ENCODE results near the gene SPAG8.

SPAG8 gene

GRCh38 chr9:35810122-35810521, 1.9 kb downstream of the SPAG8 start:
- no peak for DNase-seq (ENCODE audit: low read depth)

- no peak for DNase-seq (ENCODE audit: low read depth)
Observed at GRCh38 chr9:35808433-35808832, 3.6 kb downstream of the SPAG8 start.

DNA sequence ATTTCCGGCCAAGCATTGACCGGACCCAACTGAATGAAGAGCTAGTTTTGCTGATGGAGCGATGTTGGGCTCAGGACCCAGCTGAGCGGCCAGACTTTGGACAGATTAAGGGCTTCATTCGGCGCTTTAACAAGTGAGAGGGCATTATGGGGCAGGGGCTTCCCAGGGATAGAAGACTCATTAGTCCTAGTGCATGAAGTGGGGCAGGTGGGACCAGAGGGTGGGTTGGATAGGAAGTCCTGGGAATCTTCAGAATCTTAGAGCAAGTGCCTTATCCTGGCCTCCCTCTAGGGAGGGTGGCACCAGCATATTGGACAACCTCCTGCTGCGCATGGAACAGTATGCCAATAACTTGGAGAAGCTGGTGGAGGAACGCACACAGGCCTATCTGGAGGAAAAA, 6.0 kb downstream of the SPAG8 start:
- DNase-seq (ENCODE audit: low read depth) = no peak

DNA sequence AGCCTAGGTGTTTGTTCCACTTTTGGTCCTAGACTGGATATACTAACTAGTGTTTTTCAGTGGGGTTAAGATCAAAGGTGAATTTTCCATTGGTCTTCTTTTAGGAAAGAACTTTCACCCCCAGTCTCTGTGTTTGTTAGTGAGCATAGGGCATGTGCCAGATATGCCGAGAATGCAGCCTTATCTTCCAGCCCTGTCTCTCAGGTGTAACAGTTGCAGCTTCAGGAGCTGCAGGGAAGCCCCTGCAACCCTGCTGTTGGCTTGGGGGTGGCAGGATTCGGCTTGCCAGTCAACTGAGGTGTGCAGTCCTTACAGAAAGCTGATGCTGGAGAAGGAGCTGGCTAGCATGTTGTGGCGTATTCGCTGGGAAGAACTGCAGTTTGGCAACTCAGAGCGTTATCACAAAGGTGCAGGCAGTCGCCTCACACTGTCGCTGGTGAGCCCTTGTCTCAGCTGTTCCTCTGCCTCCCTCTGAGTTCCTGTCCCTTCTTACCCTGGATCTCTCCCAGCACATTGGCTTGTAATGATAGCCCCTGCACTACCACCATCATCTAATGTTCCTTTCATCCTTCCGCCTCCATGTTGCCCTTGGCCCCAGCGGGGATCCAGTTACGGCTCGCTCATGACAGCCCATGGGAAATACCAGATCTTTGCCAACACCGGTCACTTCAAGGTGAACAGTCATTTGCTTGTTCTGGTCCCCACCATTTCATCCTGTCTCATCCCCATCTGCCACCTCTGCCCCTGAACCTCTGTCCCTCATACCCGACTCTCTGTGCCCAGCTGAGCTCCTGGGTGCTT, 10.5 kb downstream of the SPAG8 start:
- DNase-seq (ENCODE audit: low read depth) = no peak

GRCh38 chr9:35800530-35800929, 11.5 kb downstream of the SPAG8 start:
- no peak for DNase-seq (ENCODE audit: low read depth)

DNA sequence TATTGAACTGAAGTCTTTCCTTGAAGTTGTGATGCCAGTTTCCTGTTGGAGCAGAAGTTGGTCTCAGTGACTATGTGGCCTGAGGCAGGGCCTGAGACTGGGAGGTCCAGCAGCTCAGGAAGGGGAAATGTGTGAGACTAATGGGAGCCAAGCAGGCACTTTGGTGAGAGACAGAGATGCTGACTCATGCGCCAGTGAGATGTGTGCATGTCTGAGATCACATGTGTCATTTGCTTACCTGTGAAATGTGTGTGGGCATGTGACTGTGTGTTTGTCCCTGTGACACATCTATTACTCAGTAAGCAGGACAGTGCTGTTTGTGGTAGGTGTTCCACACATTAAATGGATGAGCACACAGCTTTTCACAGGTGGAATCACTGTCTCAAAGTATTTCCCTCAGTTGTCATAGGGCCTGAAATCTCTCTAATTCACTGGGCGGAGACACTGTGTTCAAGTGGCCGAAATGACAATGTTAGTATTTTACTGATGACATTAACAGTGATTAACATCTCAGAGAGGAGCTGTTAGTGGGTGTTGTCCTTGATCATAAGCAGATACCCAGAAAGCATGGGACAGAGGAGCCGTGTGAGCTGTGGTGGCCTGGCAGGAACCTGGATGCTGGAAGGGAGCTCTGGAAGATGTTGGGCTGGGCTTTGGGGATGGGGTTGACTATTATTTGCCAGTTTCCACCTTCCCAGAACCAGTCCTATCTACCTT, 13.2 kb downstream of the SPAG8 start:
- peak; percentile 22 for DNase-seq (ENCODE audit: low read depth)

DNA sequence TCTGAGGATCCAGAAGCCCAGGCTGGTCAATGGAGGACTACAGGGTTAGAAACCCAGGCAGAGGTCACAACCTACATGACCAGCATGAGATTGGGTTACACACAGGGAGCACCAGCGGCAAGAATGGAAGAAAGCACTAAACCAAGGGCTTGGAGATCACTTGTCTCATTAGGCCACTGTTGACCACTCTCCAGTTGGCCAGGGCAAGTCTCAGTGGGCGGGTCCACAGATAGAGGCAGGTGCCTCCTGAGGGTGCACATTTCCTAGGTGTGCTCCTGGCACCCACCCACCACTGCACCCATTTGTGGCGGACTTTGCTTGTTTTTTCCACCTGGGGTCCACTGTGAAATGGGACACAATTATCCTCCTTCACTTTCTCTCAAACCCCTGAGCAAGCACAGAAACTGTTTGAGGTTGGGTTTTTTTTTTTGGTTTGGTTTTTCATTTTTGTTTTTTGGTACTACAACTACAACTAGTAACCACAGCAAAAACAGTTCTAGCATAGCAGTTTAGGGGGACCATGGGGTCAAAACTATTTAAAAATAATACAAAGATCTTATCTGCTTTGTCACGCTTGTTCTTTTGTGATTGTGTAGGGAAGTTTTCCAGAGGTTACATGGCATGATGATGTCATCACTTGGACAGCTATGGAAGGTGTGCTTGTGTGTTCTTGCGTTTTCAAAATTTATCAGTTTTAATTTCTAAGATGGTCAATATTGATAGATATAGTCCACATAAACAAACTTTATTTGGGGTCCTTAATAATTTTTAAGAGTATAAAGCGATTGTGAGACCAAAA, 14.6 kb downstream of the SPAG8 start:
- no peak for DNase-seq (ENCODE audit: low read depth)

GRCh38 chr9:35795695-35796094, 16.4 kb downstream of the SPAG8 start:
- no peak for DNase-seq (ENCODE audit: low read depth)

DNA sequence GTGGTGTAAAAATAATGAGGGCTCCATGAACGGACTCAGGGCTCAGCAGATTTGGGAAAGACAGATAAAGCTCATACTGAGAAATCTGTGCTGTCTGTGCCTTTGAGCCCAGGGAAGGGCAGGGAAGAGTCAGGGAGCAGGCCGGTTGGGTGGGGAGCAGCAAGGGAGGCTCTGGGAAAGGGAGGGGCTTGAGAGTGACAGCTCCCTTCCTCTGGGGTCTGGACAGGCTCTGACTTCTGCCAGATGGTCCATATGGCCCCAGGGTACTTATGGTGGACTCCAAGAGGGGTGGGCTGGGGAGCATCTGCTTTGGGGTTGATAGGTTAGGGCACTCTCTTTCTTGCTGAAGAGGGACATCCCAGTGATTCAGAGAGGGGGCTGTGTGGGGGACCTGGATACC, 18.6 kb downstream of the SPAG8 start:
- no peak for DNase-seq (ENCODE audit: low read depth)

GRCh38 chr9:35792826-35793225, 19.2 kb downstream of the SPAG8 start:
- DNase-seq (ENCODE audit: low read depth) = no peak

- no peak for DNase-seq (ENCODE audit: low read depth)
Observed at GRCh38 chr9:35792024-35792813, 19.8 kb downstream of the SPAG8 start.

DNA sequence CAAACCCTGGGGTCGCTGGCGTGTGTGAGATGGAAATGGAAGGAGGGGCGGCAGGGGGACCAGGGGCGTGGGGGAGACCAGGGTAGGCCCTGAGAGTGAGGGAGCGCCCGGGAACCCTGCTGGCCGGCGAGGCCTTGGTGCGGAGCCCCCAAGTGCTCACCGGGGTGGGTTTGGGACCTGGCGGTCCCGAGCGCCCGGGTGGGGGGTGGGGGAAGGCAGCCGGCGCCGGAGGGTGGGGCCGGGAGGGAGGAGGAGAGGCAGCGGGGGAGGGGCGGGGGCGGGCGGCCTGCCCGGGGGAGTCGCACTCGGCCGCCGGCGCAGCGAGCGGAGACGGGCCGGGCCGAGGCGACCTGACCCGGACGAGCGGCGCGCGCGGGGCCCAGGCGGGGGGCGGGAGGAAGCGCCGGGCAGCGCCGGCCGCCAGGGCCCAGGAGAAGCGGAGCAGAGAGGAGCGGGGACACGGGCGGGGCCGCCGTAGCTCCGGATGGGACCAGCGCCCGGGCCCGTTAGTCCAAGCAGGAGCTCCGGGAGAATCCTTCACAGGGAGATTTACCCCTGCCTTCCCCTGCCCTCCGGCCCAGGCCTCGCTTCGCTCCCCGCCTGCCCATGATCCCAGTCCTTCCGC, 20.7 kb downstream of the SPAG8 start, which contains the start of gene NPR2:
Gene NPR2 (plus strand): TSS at position 295 of the 625 bp plus-strand sequence. CDS start 818 bp downstream, outside the sequence.
- DNase-seq (ENCODE audit: low read depth) = no peak

DNA sequence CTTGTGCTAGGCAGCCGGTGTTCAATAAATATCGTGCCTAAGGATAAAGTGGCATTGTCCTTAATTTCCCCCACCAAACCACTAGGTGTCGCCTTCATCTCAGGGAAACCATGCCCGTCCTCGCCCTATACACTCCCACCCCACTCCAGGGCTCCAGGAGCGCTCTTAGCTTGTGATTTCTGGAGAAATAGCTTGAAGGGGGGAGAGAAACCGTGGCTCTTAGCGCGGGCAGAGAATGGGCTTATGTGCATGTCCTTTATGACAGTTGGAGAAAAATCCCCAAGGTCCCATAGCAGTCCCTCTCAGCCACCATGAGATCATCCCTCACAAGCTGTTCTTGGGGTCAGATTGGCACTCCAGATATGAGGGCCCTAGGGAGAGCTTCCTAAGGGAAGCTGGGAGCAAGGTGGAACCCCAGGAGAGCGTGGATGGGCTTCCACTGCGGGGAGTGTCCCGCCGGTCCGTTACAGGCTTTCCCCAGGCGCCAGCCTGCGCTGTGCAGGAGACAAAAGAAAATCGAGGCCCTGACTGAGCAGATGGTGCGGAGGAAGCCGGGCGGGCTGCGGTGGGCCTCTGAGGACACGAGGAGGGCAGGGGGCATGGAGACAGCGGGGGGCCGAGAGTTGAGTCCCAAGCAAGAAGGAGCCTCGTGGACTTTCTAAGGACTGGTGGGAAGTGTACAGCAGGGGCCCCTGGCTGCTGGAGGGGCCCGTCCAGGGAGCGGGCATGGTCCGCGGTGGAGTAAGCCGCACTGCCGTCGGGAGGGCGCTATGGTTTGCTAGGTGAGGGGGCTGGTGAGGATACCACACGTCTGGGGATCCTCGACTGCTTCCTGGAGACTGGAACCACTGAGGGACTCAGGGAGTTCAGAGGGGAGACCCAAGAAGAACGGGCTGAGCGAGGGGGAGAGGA, 21.4 kb downstream of the SPAG8 start:
- DNase-seq (ENCODE audit: low read depth) = no peak

DNA sequence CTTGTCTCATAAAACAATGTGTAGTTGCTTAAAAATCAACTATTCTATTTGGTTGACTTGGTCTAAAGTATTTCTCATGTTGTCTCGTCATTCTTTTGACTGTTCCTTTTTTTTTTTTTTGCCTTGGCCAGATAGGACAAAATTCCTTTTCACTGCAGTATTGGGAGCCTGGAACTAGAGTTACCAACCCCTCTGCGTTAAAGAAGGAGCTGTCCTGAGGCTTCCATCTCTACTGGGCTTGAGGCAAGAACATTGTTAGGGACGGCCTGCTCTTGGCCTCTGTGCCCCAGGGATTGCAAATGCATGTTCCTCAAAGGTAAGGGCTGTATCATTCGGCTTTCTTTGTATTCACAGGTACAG, 22.1 kb downstream of the SPAG8 start:
- DNase-seq (ENCODE audit: low read depth) = no peak

DNA sequence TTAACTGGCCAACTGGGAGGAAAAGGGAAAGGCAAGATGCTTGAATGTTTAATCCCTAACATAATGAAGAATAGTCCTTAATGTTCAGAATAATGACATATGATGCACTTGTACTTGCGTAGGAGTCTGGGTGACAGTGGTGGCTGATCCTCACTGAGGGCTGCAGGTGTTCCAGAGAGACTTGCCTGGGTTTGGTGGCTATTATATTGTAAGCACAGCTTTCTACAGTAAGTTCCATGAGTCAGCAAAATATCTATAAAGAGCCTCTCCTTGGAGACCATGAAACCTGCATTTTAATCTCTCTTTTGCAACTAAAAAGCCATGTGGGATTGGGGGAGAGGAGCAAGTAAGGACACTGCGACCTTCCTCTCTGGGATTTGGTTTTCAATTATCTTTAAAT, 22.5 kb downstream of the SPAG8 start:
- DNase-seq (ENCODE audit: low read depth) = no peak

- DNase-seq (ENCODE audit: low read depth) = no peak
Observed at GRCh38 chr9:35783418-35783817, 28.6 kb downstream of the SPAG8 start.

DNA sequence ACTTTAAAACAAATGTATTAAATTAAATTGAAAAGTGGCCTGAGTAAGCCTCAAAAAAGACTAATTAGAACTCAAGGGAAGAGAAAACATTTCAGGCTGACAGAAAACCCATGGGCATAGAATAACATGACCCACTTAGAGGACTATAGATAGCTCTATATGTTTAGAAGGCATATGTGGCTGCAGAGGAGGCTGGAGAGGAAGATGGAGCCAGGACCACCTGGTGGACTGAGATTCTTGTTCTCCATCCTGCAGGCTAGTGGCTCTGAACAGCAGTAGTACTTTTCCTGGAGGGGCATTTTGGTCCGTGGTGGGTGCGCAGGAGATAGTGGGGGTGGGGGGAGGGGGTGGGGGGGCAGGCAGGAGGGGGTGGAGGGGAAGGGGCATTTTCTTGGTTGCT, 31.0 kb downstream of the SPAG8 start:
- DNase-seq (ENCODE audit: low read depth) = no peak

GRCh38 chr9:35778496-35778895, 33.6 kb downstream of the SPAG8 start:
- no peak for DNase-seq (ENCODE audit: low read depth)

GRCh38 chr9:35776018-35776417, 36.0 kb downstream of the SPAG8 start:
- no peak for DNase-seq (ENCODE audit: low read depth)

DNA sequence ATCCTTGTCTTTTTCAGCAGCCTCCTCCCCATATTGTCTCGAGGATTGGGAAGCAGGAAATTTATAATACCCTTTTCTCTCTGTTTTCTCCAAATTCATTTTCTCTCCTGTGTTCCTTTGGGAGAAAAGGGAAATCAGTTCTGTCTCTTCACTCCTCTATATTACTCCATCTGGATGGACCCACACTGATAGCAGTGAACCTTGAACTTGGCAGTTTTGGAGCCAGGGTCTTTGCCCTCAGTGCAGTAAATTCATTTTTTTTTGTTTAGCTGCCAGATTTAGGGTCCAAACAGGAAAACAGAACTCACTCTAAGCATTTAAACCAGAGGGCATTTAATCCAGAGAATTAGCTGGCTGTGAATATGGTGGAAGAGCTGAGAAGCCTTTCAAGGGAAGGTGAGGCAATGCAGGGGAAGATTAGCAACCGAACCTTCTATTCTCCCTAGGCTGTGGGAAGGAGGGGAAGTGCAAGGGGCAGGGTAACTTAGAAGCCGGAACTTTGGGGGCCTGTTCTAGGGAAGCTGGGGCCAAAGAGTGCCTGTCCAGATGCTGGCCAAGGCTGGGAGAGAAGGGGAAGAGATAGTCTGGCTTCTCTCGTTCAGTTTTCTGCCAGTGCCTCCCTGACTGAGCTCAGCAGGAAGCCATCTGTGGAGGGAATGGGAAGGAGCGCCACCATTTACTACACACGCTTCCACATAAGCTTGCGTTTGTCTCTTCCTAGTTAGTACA, 37.0 kb downstream of the SPAG8 start:
- DNase-seq (ENCODE audit: low read depth) = no peak
